Stomach (tissue), 4 donors: Measurements from ENCODE around the gene CREB5.

Source experiments
- CTCF ChIP-seq, 7 experiments: fragments of 450-650 bp in 4 of 7; fragments of 200-600 bp in 3 of 7; sonication (generic) in 3 of 7; IDR thresholded peaks; one replicate each; pipeline ENCODE4 v1.5.1; 2016 to 2019; ENCODE audit warnings: antibody characterized with exemption in 7 of 7, control low read depth in 2 of 7, mild to moderate bottlenecking in 1 of 7
- EP300 ChIP-seq: sonication (generic); formaldehyde crosslinking; IDR thresholded peaks from one replicate; pipeline ENCODE4 v1.6.1; 2017; ENCODE audit warnings: antibody characterized with exemption
- POLR2A ChIP-seq, 4 donors: fragments of 450-650 bp; IDR thresholded peaks; one replicate each; pipeline ENCODE4 v1.6.1; 2016; ENCODE audit warnings: antibody characterized with exemption in 4 of 4, control low read depth in 2 of 4, mild to moderate bottlenecking in 1 of 4, moderate library complexity in 1 of 4

GRCh38 chr7:28539289-28539981 lies 127.1 kb downstream of the CREB5 start:
- TF ChIP-seq CTCF (IDR thresholded peaks at IDR 0.05) (no peak), EP300 (no peak), POLR2A (IDR thresholded peaks at IDR 0.05) (no peak)
